PC-3 (cell line): ENCODE results near the gene COA5.

Source experiments
- EZH2 ChIP-seq: fragments of 300-600 bp; sonication (generic); IDR thresholded peaks from one replicate; pipeline ENCODE4 v1.6.1; 2017; ENCODE audit warnings: antibody characterized with exemption, mild to moderate bottlenecking, low read length; ENCODE audit not compliant: unreplicated experiment
- EZH2phosphoT487 ChIP-seq: fragments of 300-600 bp; sonication (generic); IDR thresholded peaks from 2 replicates; pipeline ENCODE4 v1.6.1; 2018; ENCODE audit warnings: mild to moderate bottlenecking, antibody characterized with exemption, low read length, borderline replicate concordance
- TF ChIP-seq, protein P1 (sequence below): fragments of 300-600 bp; sonication (generic); conservative IDR thresholded peaks from 2 replicates; pipeline ENCODE4 v1.5.1; 2017; ENCODE audit warnings: antibody characterized with exemption, low read depth, mild to moderate bottlenecking, low read length

DNA sequence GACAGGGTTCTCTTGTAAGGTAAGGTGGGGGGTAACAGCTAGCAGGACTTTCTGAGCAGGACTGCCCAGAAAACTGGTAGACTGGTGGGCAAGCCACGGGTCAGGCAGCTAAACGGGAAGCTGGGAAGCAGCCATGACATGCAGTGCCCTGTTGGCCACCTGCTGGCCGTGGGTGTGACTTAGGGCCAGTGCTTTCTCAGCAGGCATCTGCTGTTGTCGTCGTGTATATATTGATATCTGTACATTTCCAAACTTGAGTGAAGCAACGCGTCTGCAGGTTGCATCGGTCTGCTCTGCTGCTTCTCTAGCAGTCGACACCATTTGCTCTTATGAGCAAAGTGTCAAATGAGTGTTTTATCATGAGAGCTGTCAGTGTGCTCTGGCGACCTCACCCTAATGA lies 31.0 kb downstream of the COA5 start:
- TF ChIP-seq, protein P1, sequence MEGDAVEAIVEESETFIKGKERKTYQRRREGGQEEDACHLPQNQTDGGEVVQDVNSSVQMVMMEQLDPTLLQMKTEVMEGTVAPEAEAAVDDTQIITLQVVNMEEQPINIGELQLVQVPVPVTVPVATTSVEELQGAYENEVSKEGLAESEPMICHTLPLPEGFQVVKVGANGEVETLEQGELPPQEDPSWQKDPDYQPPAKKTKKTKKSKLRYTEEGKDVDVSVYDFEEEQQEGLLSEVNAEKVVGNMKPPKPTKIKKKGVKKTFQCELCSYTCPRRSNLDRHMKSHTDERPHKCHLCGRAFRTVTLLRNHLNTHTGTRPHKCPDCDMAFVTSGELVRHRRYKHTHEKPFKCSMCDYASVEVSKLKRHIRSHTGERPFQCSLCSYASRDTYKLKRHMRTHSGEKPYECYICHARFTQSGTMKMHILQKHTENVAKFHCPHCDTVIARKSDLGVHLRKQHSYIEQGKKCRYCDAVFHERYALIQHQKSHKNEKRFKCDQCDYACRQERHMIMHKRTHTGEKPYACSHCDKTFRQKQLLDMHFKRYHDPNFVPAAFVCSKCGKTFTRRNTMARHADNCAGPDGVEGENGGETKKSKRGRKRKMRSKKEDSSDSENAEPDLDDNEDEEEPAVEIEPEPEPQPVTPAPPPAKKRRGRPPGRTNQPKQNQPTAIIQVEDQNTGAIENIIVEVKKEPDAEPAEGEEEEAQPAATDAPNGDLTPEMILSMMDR, result peak; percentile 38; the same call in 1 of the 2 replicates
- TF ChIP-seq EZH2phosphoT487 (no peak), EZH2 (no peak)
